Measurements from ENCODE around the gene CYP2A6.

The CYP2A6 gene

GRCh38 chr19:40797166-40797962 is 52.9 kb downstream of the CYP2A6 start:
- in situ Hi-C loops (cut with HindIII; ENCODE audit: low sequenced_read_pairs): no loop called here
- H3K4me3 ChIP-seq (ENCODE audit: low read depth, low read length): no peak overlapping the region
- no peak for TF ChIP-seq CTCF (IDR thresholded peaks at IDR 0.05; ENCODE audit: low read depth, low read length)
- no peak for DNase-seq (ENCODE audit: low read depth, low spot score)
